Measurements from ENCODE around the gene LINC00632.

DNA sequence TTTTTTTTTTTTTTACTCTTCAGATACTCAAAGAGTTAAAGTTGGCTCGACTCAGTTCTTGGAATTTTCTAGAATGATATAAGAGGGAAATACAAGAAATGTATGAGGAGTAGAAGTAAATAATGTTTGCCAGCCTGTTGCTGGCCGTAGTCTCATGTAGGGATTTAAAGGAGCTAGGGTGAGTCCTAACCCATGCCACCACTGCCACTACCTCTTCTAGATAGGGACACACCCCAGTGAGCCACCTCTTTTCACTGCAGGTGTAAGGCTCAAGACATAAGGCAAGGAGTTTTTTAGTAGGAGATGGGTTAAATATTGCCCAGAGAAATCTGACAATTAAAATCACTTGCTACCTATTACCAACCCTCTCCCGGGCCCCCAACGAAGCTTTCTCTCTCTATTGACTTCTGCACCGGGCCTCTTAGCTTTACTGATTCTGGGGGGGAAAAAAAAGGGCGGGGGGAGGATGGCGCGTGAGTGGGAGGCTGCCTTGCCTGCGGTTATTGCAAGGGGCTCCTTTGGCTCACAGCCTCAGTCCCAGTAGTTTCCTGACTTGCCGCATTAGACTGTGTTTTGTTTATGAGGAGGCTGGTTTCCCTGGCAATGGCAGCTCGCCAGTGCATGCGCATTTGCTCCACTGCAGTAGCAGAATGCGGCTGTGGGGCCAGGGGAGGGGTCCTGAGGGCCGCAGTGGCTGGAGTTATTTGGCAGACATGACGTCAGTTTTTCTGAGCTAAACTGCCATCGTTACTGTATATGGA, 3.0 kb downstream of the LINC00632 start:
- TF ChIP-seq, protein P1, sequence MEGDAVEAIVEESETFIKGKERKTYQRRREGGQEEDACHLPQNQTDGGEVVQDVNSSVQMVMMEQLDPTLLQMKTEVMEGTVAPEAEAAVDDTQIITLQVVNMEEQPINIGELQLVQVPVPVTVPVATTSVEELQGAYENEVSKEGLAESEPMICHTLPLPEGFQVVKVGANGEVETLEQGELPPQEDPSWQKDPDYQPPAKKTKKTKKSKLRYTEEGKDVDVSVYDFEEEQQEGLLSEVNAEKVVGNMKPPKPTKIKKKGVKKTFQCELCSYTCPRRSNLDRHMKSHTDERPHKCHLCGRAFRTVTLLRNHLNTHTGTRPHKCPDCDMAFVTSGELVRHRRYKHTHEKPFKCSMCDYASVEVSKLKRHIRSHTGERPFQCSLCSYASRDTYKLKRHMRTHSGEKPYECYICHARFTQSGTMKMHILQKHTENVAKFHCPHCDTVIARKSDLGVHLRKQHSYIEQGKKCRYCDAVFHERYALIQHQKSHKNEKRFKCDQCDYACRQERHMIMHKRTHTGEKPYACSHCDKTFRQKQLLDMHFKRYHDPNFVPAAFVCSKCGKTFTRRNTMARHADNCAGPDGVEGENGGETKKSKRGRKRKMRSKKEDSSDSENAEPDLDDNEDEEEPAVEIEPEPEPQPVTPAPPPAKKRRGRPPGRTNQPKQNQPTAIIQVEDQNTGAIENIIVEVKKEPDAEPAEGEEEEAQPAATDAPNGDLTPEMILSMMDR (IDR thresholded peaks at IDR 0.05) = no peak
- no peak for TF ChIP-seq POLR2A (IDR thresholded peaks at IDR 0.05)

All from testis (tissue), 2 donors.